Left renal pelvis (tissue), 4 donors: ENCODE measurements around the gene FAM170B. TPM values are rescaled to one million over a fixed set of nuclear protein-coding genes. Genes with fewer than 3 reads are reported as not detected.

Source experiments
- DNase-seq, 4 donors: peaks; one replicate each; pipeline ENCODE4 v3.0.0-alpha.2; 2013; ENCODE audit warnings: low read depth in 4 of 4, low spot score in 3 of 4
- polyA plus RNA-seq, 4 donors: library from polyadenylated mRNA; unstranded; fragments of 120-200 nt; gene quantifications; one replicate each; pipeline ENCODE4 v1.2.1, GENCODE V29; 2013; ENCODE audit not compliant: insufficient read length in 4 of 4

FAM170B gene
- polyA plus RNA-seq, 4 donors, result not detected

DNA sequence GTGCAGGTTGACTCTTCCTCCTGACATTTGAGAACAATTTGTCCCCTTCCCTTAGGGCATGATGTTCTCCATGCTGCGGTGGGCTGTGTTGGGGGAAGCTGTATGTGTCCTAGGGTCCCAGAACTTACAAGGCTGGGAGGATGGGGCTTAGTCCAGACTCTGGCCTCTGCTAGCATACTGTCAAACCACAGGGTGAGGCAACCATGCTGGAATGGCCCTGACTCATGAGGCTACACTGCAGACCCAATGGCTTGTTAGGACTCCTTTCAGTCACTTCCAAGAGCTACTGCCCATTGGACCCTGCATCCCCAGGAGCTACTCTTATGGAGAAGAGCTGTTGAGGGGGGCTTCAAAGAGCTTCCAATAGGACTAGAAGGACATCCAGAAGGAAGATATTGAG is 20.1 kb upstream of the FAM170B start:
- no peak for DNase-seq

DNA sequence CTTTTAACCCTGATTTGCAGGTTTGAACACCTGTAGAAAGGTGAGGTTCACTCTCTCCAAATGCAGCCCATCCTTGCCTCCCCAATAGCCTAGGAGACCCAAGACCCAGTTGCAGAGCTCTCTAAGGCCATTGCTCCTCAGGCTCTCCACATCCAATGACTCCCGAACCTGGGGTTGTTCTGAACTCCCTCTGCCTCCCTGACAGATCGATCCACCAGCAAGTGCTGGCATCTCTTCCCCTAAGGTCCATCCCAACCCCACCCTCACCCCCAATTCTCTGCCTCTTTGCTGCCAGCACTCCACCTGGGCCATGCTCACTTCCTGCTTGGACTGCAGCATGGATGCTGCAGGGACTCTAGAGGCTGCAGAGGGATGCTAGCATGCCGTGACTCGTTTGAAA is 19.3 kb upstream of the FAM170B start:
- no peak for DNase-seq

- no peak for DNase-seq
Observed at GRCh38 chr10:49152663-49153062, 18.8 kb upstream of the FAM170B start.

- no peak for DNase-seq
Observed at GRCh38 chr10:49152037-49152436, 18.2 kb upstream of the FAM170B start.

DNA sequence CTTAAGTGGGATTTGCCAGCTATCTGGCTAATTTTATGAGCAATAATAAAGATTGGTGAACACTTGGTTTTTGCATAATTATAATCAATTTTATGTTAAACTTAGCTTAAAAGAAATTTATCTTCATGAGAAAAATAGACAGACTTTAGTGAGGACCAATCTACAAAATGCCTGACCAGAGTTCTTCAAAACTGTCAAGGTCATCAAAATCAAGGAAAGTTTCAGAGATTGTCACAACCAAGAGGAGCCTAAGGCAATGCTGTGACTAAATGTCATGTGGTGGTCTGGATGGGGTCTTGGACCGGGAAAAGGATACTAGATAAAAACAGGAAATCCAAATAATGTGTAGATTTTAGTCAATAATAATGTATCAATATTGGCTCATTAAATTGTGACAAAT is 17.7 kb upstream of the FAM170B start:
- no peak for DNase-seq

DNA sequence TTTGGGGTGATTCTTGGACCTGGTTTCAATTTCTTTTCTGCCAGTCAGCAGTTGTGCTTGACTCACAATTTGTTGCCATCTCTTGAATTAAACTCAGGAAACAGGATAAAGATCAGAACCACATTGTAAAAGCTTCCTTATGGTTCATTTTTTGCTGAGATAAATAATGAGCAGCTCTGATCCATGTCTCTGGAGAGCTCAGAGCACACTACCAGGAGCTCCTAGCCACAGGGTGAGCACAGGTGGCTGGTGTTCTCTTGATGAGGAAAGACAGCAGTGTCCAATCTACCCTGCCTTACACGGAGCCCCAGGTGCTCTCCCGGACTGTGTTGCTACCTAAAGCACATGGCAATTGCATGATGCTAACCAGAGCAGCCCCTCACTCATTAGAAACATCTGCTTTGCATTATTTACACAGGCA is 17.2 kb upstream of the FAM170B start:
- no peak for DNase-seq

GRCh38 chr10:49150426-49150825 is 16.6 kb upstream of the FAM170B start:
- no peak for DNase-seq

DNA sequence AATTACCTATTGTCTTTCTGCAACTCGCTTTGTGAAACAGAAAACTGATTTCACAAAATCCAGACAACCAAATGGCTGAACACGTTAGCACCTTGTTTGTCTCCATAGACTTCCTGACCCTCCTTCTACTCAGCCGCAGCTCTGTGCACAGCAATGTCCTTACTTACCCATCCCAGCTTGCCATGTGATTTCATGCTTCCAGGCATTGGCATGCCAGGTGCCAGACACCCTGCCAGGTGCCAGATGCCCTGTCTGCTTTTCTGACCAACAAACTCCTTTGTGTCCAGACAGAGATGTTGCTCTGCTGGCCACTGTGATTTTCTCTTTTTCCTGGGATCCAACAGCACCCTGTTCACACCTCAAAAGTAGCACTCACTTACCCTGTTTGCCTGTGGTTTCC is 16.1 kb upstream of the FAM170B start:
- no peak for DNase-seq

GRCh38 chr10:49144058-49144720 is 10.4 kb upstream of the FAM170B start:
- DNase-seq, result no peak

GRCh38 chr10:49143249-49143648 is 9.4 kb upstream of the FAM170B start:
- no peak for DNase-seq

DNA sequence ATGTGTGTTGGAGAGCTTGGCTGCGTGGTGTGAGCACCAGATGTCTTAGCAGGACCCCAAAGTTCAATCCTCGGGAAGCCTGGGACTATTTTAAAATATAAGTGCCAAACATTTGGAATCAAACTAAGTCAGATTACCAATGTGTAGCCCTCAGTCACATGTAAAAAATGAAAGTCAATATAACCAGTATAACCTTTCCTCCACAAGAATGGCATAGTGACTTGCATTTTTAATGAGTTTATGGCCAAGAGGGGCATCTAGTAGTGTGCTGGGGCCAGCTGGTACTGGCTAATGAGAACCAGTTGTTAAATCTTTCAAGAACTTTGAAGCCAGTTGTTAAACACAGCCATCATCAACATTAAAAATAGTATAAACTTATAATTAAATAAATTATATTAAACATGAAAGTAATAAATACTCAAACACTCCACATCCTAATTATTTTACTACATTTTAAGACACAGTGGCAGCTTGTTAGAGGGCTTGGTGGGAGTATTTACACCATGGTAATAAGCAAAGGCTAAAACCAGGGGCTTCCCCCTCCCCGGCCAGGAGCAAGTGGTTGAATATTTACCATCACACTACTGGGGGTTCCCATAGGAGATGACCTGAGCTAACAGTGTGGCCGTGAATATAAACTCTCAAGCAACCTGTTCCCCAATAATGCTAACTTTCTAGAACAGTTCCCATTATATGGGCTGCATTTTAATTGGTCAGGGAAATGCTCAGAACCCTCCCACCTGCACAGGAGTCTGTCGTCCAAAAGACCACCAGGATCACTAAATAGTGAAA is 7.9 kb upstream of the FAM170B start:
- DNase-seq, result no peak

GRCh38 chr10:49140304-49141177 is 6.7 kb upstream of the FAM170B start:
- no peak for DNase-seq

DNA sequence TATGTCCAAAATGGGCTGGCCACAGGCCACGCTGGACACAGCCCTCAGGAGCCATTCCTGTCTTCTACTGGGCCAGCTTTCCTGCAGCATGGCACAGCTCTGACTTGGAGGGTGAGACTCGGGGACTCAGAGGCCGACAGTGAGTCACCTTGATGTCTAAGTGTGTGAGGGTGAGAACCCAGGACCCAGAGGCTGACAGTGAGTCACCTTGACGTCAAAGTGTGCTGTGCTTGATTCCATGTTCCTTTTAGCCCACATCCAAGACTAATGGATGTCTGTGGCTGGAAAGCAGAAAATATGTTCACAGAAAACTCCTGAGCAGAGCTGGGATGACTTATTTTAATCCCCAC is 6.0 kb upstream of the FAM170B start:
- no peak for DNase-seq

DNA sequence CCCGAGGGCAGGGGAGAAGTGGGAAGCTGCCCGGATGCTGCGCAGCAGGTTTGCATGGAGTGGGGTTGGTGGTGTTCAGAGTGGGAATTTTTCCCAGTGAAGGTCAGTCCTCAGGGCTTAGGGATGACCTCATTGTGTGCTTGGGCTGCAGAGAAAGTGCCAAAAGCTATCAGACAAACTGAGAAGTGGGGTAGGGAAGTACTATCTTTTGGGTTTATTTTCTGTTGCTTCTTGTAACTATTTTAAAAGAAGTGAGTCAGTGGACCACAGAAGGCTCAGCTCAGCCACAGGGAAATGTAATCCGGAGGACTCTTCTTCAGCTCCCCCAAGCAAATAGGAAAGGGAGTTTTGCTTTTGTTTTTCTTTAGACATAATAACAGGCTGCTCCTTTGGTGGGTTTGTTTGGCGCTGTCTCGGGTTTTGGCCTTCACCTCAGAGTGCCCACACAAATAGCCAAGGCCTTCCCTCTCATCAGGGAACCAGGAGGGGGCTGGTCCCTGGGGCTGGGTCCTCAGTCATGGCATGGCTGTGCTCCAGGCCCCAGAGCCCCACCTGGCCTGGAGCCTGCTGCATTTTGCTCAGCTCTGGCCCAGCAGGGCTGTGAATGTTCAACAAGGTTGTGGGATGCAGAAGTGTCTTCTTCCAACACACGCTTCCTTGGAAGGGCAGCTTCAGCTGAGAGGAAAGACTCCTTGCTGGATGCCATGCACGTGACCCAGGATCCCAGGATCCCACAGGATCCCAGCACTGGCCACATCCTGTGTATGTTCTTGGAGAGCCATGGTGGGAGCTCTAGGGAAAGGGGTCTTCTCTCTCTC is 5.4 kb upstream of the FAM170B start:
- DNase-seq, result no peak

DNA sequence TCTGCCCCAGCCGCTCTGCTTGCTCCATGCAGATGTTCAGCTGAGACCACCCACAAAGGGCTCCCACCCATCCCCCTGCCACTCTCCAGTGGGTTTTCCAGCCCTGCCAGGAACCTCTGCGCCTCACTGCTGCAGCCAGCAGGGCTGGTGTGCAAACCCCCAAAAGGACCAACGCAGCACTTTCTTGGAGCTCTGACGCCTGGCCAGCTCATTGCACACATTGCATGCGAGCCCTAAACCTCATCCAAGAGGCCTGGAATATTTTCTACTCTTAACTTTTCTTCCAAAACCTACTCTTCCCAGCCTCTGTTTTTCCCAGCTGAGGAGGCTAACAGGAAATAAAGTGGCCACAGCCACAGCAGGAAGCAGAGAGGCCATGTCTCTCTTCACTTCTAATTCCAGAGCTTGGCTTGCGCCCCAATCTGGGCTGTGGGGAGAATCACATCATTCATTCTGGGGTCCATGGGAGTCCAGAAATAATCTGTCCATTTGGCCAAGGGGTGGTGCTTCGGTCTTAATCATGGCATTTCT is 4.6 kb upstream of the FAM170B start:
- no peak for DNase-seq

DNA sequence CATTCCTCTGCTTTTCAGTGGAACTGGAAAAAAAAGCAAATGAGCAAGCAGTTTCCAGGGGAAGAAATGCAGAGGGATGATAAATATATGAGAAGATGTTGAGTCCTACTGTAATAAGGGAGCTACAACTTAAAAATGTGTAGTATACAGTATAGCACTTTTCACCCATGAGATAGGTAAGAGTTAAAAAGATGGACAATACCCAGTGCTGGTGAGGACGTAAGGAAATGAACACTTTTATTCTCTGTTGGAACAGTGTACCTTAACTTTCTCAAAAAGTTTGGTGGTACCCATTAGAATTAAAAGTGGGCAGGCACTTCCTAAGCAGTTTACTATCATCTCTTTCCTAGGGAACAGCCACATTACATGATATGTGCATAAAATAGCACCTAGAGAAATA is 2.7 kb upstream of the FAM170B start:
- DNase-seq, result no peak

GRCh38 chr10:49135575-49136313 is 1.9 kb upstream of the FAM170B start:
- no peak for DNase-seq

- DNase-seq, result no peak
Observed at GRCh38 chr10:49134327-49134726, 506 bp upstream of the FAM170B start.

- DNase-seq, result no peak
Observed at GRCh38 chr10:49132362-49132737, 1.5 kb downstream of the FAM170B start.
